SK-N-SH treated with all-trans-retinoic acid at 6 μM for 48 hours (cell line): ENCODE measurements around the gene INHBB.

ENCODE experiments used
- ATAC-seq: fragments of 200-7000 bp; cut with Tn5 transposase; 3 replicates; pipeline ENCODE4 v1.9.1; 2020; ENCODE audit warnings: mild to moderate bottlenecking, moderate library complexity
- ARNTL ChIP-seq: fragments of 450-650 bp; formaldehyde crosslinking; IDR thresholded peaks from 2 replicates; pipeline ENCODE4 v1.5.0; 2020; ENCODE audit warnings: low read depth, mild to moderate bottlenecking, moderate library complexity, borderline replicate concordance
- BACH2 ChIP-seq: fragments of 250-450 bp; sonication (Bioruptor Pico); IDR thresholded peaks from 2 replicates; pipeline ENCODE4 v1.9.0; 2021; ENCODE audit warnings: mild to moderate bottlenecking, borderline replicate concordance
- CSDC2 ChIP-seq: fragments of 250-450 bp; sonication (Bioruptor Pico); IDR thresholded peaks from 2 replicates; pipeline ENCODE4 v1.5.0; 2020; ENCODE audit warnings: mild to moderate bottlenecking, moderate library complexity
- GLIS3 ChIP-seq: fragments of 250-450 bp; sonication (Bioruptor Pico); IDR thresholded peaks from 2 replicates; pipeline ENCODE4 v1.5.0; 2020; ENCODE audit warnings: mild to moderate bottlenecking, moderate library complexity
- ISL1 ChIP-seq: fragments of 250-450 bp; sonication (Bioruptor Pico); IDR thresholded peaks from 2 replicates; pipeline ENCODE4 v2.1.2; 2022; ENCODE audit warnings: mild to moderate bottlenecking, moderate library complexity
- OSR1 ChIP-seq: fragments of 250-450 bp; sonication (Bioruptor Pico); IDR thresholded peaks from 2 replicates; pipeline ENCODE4 v1.8.0; 2022; ENCODE audit warnings: moderate library complexity, mild to moderate bottlenecking, inconsistent platforms
- RARB ChIP-seq: fragments of 250-450 bp; sonication (Bioruptor Pico); IDR thresholded peaks from 2 replicates; pipeline ENCODE4 v1.8.0; 2021; ENCODE audit warnings: mild to moderate bottlenecking, moderate library complexity
- SNAI2 ChIP-seq: fragments of 250-450 bp; sonication (Bioruptor Pico); IDR thresholded peaks from 2 replicates; pipeline ENCODE4 v1.5.0; 2020; ENCODE audit warnings: mild to moderate bottlenecking, moderate library complexity
- TOX ChIP-seq: fragments of 250-450 bp; sonication (Bioruptor Pico); IDR thresholded peaks from 2 replicates; pipeline ENCODE4 v1.8.0; 2021; ENCODE audit warnings: mild to moderate bottlenecking, moderate library complexity, borderline replicate concordance
- TSHZ2 ChIP-seq: fragments of 250-450 bp; sonication (Bioruptor Pico); IDR thresholded peaks from 2 replicates; pipeline ENCODE4 v1.5.0; 2020; ENCODE audit warnings: mild to moderate bottlenecking, moderate library complexity
- ZC3H10 ChIP-seq: fragments of 250-450 bp; sonication (Bioruptor Pico); IDR thresholded peaks from 2 replicates; pipeline ENCODE4 v1.5.1; 2021; ENCODE audit warnings: mild to moderate bottlenecking, moderate library complexity
- ZFP3 ChIP-seq: fragments of 250-450 bp; sonication (Bioruptor Pico); IDR thresholded peaks from 2 replicates; pipeline ENCODE4 v1.5.0; 2020; ENCODE audit warnings: mild to moderate bottlenecking, moderate library complexity
- ZFP30 ChIP-seq: fragments of 450-650 bp; formaldehyde crosslinking; IDR thresholded peaks from 2 replicates; pipeline ENCODE4 v1.5.0; 2022; ENCODE audit warnings: mild to moderate bottlenecking, moderate library complexity
- ZNF565 ChIP-seq: fragments of 450-650 bp; formaldehyde crosslinking; conservative IDR thresholded peaks from 2 replicates; pipeline ENCODE4 v1.5.0; 2020; ENCODE audit warnings: low read depth, mild to moderate bottlenecking, moderate library complexity
- ZNF70 ChIP-seq: fragments of 450-650 bp; formaldehyde crosslinking; IDR thresholded peaks from 2 replicates; pipeline ENCODE4 v1.5.0; 2020; ENCODE audit warnings: mild to moderate bottlenecking, moderate library complexity
- ZNF8 ChIP-seq: fragments of 450-650 bp; formaldehyde crosslinking; IDR thresholded peaks from 2 replicates; pipeline ENCODE4 v1.5.0; 2020; ENCODE audit warnings: mild to moderate bottlenecking, moderate library complexity
- TF ChIP-seq, protein P1 (sequence below): fragments of 250-450 bp; sonication (Bioruptor Pico); IDR thresholded peaks from 2 replicates; pipeline ENCODE4 v1.8.0; 2021; ENCODE audit warnings: low read depth, mild to moderate bottlenecking, moderate library complexity, borderline replicate concordance
- TF ChIP-seq, protein P2 (sequence below): fragments of 250-450 bp; sonication (Bioruptor Pico); IDR thresholded peaks from 2 replicates; pipeline ENCODE4 v1.5.1; 2020; ENCODE audit warnings: low read depth, mild to moderate bottlenecking, moderate library complexity
- TF ChIP-seq, protein P3 (sequence below): fragments of 250-450 bp; sonication (Bioruptor Pico); IDR thresholded peaks from 2 replicates; pipeline ENCODE4 v1.5.1; 2021; ENCODE audit warnings: mild to moderate bottlenecking, moderate library complexity

INHBB gene

GRCh38 chr2:120367649-120368048 lies 21.7 kb downstream of the INHBB start:
- peak; percentile 45 for ATAC-seq
- TF ChIP-seq RARB (CRISPR knock-in tag) (no peak), CSDC2 (no peak), TSHZ2 (CRISPR knock-in tag) (no peak)

DNA sequence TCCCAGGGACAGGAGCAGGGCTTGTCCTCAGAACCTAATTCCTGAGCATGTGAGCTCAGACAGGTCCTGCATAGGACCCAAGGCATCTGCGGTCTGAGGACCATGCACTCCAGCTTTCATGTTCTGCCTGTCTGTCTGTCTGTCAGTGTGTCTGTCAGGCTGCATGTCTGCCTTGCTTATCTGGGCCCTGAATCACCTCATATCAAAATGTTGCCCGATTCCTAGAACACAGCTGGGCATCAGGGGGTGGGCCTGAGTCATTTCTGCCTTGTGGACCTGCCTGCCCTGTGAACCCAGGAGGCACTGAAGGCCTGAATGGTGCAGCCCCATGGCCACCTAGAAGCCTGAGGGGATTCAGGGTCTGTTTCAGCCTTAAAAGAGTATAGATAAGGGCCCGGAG lies 22.1 kb downstream of the INHBB start:
- ATAC-seq, result peak; percentile 32; the same call in 2 of the 3 replicates
- TF ChIP-seq TSHZ2 (CRISPR knock-in tag), result no peak

DNA sequence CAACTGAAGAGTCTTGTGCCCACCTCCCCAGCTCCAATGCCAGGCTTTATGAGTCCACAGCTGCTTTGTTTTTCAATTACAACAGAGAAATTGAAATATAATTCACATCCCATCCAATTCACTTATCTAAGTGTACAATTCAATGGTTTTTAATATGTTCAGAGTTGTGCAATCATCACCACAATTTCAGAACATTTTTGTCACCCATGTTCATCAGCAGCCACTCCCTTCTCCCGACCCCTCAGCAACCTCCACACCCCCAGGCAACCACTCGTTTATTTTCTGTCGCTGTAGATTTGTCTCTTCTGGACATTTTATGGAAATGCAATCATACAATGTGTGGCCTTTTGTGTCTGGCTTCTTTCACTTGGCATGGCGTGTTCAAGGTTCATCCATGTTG lies 23.3 kb downstream of the INHBB start:
- TF ChIP-seq ARNTL (CRISPR knock-in tag) (no peak), TSHZ2 (CRISPR knock-in tag) (no peak), BACH2 (CRISPR knock-in tag) (no peak), ZNF8 (CRISPR knock-in tag) (no peak), ZFP3 (CRISPR knock-in tag) (no peak), TOX (CRISPR knock-in tag) (no peak), ZC3H10 (no peak), OSR1 (CRISPR knock-in tag) (no peak), SNAI2 (no peak), CSDC2 (no peak), ISL1 (CRISPR knock-in tag) (no peak), GLIS3 (CRISPR knock-in tag) (no peak), ZNF565 (CRISPR knock-in tag) (no peak), ZFP30 (CRISPR knock-in tag) (no peak), ZNF70 (CRISPR knock-in tag) (no peak)
- TF ChIP-seq, protein P1, sequence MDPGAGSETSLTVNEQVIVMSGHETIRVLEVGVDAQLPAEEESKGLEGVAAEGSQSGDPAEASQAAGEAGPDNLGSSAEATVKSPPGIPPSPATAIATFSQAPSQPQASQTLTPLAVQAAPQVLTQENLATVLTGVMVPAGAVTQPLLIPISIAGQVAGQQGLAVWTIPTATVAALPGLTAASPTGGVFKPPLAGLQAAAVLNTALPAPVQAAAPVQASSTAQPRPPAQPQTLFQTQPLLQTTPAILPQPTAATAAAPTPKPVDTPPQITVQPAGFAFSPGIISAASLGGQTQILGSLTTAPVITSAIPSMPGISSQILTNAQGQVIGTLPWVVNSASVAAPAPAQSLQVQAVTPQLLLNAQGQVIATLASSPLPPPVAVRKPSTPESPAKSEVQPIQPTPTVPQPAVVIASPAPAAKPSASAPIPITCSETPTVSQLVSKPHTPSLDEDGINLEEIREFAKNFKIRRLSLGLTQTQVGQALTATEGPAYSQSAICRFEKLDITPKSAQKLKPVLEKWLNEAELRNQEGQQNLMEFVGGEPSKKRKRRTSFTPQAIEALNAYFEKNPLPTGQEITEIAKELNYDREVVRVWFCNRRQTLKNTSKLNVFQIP (CRISPR knock-in tag), result no peak
- TF ChIP-seq, protein P2, sequence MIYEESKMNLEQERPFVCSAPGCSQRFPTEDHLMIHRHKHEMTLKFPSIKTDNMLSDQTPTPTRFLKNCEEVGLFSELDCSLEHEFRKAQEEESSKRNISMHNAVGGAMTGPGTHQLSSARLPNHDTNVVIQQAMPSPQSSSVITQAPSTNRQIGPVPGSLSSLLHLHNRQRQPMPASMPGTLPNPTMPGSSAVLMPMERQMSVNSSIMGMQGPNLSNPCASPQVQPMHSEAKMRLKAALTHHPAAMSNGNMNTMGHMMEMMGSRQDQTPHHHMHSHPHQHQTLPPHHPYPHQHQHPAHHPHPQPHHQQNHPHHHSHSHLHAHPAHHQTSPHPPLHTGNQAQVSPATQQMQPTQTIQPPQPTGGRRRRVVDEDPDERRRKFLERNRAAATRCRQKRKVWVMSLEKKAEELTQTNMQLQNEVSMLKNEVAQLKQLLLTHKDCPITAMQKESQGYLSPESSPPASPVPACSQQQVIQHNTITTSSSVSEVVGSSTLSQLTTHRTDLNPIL (CRISPR knock-in tag), result no peak
- TF ChIP-seq, protein P3, sequence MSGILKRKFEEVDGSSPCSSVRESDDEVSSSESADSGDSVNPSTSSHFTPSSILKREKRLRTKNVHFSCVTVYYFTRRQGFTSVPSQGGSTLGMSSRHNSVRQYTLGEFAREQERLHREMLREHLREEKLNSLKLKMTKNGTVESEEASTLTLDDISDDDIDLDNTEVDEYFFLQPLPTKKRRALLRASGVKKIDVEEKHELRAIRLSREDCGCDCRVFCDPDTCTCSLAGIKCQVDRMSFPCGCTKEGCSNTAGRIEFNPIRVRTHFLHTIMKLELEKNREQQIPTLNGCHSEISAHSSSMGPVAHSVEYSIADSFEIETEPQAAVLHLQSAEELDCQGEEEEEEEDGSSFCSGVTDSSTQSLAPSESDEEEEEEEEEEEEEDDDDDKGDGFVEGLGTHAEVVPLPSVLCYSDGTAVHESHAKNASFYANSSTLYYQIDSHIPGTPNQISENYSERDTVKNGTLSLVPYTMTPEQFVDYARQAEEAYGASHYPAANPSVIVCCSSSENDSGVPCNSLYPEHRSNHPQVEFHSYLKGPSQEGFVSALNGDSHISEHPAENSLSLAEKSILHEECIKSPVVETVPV (CRISPR knock-in tag), result no peak
- no peak for ATAC-seq
